ENCODE measurements around the gene PSMB1.
"Not testable (repeated sequence)": the region's sequence is repeated elsewhere in the genome, so short reads cannot be mapped to it uniquely, and the experiment has no call there.

Gene PSMB1

DNA sequence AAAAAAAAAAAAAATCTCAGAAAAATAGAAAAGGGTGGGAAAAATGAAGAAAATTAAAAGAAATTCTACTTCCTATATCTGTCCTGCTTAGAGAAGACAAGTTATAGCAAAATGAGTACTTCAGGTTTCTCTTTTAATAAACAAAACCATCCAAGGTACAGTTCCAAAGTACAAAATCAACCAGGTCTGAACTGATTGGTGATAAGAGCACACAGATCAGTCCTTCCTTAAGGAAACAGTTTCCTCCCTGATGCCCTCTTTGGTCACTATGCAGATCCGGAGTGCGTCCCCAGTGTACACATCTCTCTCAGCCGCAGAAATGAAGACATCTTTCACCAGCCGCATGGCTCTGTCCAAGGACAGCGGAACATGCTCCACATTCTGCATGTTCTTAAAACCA, 18.1 kb downstream of the PSMB1 start:
- no peak for DNase-seq (ENCODE audit: low read depth)

DNA sequence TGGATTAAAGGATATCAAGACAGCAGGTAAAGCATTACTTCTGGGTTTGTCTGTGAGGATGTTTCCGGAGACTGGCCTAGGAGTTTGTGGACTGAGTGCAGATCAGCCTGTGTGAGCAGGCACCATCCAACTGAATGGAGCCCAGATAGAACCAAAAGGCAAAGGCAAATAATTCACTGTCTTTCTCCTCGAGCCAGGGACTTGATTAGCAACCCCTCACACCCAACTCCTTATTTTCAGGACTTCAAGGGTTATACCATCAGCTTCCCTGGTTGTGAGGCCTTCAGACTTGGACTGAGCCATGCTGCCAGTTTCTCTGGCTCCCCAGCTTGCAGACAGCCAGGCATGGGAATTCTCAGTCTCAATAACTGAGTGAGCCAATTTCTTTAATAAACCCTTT, 19.3 kb downstream of the PSMB1 start:
- DNase-seq (ENCODE audit: low read depth), result no peak

DNA sequence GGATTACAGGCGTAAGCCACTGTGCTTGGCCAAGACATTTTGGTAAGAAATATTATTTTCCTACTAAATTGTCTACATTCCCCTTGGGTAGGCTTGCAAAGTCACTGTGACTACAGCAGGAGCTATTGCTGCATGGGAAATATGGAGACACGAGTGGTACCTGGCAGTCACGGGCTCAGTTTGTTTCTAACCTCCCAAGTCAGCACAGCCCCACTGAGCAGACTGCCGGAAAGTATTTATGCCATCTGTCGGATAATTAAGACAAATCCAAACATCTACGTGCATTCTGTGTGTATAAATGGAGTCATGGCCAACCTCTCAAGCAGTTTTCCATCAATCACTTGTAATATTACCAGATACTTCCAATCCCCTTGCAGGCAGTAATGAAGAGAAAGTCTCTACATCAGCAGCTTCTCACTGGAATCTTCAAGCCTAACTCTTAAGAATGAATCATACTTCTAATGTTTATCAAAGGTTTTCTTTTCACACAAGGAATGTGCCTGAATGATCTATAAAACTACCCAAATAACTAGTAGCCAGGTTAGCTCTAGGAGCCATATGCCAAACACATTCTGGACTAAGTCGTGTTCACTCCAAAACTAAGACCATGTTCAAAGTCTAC, 20.1 kb downstream of the PSMB1 start:
- no peak for DNase-seq (ENCODE audit: low read depth)

DNA sequence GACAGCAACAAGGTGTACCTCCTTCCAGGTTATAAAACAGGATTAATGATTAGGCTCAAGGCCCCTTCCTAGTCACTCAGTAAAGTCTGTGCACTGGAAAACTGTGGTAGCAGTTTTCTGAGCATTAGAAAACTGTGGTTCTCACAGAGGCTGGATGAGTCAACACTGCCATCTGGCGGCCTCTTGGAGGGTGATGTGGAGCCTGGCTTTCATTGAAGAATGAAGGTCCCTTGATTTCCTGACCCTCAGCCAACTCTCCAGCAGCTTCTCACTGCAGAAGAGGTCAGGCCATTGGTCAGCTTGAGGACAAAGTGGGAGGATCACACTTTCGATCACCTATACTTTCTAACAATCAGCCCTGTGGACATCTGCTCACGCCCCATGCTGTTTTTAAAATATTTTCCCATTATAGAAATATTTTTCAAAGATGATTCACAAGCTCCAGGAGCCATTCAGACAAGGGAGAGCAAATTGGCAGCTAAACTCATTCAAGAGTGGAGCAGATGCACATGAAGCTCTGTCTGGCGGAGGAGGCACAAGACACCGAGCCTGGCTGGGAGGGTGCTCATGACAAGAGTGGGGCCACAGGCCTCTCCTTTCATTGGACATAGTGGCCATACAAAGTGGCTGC, 23.2 kb downstream of the PSMB1 start:
- DNase-seq (ENCODE audit: low read depth), result peak; percentile 25

DNA sequence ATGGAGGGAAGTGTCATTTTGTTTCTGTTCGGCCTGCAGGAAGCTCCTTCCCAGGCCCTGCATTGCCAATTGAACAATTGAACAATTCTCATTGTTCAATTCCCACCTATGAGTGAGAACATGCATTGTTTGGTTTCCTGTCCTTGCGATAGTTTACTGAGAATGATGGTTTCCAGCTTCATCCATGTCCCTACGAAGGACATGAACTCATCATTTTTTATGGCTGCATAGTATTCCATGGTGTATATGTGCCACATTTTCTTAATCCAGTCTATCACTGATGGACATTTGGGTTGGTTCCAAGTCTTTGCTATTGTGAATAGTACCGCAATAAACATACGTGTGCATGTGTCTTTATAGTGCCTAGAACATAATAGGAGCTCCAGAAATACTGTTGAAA, 25.1 kb downstream of the PSMB1 start:
- not testable (repeated sequence) for DNase-seq (ENCODE audit: low read depth)

DNA sequence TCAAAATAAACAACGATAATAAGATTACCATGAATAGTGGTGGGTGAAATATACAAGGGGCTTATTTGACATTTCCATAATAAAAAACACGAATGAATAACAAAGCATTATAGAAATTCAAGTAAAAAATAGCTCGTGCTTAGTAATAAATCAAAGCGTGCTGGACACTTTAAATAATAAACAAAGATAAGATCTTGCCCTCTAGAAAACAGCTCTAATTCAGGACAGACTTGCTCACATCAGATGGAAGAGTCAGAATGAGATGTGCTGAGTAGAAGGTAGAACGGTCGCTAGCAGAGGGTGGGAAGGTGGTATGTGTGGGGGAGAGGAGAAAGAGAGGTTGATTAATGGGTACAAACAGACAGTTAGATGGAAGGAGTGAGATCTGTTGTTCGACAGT, 27.3 kb downstream of the PSMB1 start:
- DNase-seq (ENCODE audit: low read depth), result no peak

DNA sequence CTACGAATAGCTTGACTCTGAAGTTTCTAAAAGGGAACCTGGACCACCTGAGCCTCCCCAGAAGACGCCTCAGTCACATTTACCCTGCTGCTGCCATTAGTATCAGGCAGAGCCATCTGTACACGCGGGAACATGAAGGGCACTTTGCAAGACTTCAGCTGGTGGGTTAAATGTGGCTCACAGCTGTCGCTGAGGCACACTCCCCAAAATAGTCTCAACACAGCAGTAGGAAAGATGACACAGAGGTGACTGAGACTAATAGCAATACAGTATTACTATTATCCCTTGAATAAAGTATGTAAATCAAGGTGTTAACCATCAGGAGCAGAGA, 29.0 kb downstream of the PSMB1 start:
- no peak for DNase-seq (ENCODE audit: low read depth)

DNA sequence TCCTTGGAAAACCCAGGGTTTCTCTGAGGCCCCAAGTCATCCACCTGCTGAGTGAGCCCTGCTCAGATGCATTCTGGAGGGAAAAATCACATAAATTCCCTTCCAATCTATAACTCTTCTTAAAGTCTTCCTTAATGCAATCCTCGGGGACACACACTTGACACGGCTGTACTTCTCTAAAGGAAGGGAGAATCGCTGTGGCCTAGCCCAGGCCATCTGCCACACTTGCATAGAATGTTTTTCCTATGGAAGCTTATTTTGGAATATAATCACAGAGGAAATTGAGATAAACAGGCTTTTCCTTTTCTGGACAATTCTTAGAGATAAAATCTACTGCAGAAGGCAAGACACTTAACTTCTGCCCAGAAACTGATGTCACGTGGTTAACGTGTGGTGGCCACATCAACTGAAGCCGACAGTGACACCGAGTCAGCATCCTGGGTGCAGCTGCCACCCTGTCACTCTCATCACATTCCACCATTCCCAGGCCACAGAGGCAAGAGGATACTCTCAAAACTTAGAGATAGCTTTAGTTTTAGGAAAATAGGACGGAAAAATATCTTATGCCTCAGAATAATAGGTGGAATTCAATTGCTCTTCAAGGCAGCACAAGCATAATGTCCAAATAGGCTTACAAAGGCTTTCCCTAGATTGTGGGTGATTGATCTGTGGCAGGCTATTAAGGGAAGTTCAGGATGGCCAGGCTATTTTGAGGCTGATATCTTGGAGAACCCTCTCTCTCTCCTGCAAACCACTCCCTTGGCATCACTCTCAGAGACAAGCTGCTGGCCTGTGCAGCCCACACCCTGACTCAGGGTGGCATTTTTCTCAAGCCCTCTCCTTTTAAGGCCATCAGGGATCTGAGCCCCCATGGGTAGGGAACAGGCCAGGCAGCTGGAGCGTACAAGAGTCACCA, 29.6 kb downstream of the PSMB1 start:
- no peak for DNase-seq (ENCODE audit: low read depth)

DNA sequence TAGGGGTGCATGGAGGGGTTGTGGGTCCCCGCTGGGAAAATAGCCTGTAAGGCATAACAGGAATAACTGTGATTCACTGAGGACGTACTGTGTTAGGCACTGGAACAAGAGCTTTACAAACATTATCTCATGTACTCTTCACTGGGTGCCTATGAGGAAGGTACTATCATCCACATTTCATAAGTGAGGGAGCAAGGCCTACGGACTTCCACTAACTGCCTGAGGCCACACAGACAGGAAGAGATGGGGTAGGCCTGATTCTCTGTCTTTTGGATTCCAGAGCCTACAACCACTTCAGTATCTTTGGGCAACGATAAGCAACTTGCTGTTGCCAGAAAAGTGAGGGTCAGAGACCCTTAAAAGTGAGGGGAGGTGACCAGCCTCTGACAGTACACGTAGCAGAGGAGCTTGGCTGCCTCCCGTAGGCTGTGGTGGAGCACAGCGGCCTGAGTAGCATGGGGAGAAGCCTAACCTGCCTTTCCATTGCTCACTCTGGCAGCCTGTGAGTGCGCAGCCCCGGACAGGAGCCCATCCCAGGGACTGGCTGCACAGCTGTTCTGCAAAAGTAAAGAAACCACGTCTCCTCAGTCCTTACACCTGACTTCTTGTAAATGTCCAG, 30.4 kb downstream of the PSMB1 start:
- DNase-seq (ENCODE audit: low read depth), result no peak

DNA sequence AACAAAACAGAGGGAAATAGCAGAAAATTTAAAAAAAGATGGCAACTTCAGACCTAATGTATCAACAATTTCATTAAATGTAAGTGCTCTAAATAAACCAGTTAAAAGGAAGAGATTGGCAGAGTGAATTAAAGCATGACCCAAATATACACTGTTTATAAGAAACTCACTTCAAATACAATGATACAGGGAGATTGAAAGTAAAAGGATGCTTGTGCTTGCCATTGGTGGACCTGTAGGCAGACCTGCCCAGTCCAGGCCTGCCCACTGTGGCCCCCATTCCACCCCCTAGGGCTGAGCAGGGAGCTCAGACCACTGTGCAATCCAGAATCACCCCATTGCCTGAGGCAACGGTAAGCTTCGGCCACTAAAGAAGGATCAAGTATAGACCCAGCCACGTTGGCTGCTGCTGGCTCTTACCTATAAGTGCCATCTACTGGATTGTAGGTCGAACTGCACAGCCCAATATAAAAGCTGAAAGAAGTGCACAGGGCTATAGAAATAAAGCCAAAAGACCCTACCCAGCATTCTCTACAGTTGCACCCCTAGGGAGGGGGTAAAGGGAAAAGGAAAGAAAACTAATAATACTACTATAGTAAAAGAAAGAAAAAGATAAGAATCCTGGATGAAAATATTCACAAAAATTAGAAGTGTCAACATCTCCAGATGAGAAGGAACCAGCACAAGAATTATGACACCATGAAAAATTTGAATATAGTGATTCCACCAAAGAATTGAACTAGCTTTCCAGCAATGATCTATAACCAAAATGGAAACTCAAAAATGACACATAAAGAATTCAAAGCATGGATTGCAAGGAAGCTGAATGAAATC, 36.1 kb downstream of the PSMB1 start:
- DNase-seq (ENCODE audit: low read depth), result no peak

DNA sequence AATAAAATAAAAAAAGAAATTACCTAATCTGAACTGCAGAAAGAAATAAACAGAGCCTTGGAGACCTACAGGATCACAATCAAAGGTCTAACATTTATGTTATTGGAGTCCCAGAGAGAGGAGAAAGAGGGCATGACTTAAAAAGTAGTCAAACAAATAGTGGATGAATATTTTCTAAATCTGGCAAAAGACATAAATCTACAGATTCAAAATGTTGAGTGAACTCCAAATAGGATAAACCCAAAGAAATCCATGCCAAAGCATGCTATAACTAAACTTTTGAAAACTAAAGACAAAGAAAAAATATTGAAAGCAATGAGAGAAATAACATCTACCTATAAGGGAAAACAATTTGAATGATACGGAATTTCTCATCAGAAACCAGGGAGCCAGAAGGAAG, 38.2 kb downstream of the PSMB1 start:
- no peak for DNase-seq (ENCODE audit: low read depth)

DNA sequence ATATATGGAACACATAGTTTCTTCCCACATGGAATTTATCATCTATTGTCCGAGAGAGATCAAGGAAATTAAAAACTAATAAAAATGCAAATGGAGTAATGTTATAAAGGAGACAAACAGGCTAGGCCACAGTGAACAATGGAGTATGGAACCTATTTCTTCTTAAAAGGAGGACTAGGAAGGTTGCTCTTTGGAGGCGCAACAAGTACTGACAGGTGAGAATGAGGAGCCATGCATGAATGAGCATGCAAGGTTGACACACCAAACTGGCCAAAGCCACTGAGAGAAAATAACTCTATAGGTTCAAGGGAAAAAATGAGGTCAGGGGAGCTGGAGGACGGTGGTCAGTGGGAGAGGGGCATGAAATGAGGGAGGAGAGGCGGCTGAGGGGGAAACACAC, 40.9 kb downstream of the PSMB1 start:
- DNase-seq (ENCODE audit: low read depth), result no peak

DNA sequence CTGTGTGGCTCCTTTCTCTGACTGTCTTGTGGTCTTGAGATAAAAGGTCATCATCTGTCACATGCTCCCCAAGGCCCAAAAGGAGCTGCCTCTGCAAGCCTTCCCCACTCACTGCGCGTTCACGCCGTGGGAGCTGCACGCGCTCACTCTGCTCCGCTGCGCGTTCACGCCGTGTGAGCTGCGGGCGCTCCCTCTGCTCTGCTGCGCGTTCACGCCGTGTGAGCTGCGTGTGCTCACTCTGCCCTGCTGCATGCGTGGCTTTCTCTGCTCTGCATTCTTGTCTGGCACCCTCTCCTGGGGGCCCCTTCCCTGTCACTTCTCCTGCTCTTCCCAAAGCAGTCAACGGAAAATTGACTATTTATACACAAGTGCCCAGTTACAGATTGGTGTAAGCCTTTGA, 42.5 kb downstream of the PSMB1 start:
- no peak for DNase-seq (ENCODE audit: low read depth)

DNA sequence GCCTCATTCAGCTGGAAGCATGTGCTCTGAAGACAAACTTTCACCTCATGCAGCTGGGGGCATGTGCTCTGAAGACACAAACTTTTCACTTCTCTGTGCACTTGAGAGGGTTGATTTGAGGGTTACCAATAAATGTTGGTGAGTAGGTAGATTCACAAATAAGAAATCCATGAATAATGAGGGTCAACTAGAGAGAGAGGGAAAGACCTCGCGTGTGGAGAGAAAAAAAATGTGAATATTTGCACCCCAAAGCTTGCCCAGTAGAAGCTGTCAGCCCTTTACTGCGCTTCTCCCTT, 43.4 kb downstream of the PSMB1 start:
- DNase-seq (ENCODE audit: low read depth), result no peak

DNA sequence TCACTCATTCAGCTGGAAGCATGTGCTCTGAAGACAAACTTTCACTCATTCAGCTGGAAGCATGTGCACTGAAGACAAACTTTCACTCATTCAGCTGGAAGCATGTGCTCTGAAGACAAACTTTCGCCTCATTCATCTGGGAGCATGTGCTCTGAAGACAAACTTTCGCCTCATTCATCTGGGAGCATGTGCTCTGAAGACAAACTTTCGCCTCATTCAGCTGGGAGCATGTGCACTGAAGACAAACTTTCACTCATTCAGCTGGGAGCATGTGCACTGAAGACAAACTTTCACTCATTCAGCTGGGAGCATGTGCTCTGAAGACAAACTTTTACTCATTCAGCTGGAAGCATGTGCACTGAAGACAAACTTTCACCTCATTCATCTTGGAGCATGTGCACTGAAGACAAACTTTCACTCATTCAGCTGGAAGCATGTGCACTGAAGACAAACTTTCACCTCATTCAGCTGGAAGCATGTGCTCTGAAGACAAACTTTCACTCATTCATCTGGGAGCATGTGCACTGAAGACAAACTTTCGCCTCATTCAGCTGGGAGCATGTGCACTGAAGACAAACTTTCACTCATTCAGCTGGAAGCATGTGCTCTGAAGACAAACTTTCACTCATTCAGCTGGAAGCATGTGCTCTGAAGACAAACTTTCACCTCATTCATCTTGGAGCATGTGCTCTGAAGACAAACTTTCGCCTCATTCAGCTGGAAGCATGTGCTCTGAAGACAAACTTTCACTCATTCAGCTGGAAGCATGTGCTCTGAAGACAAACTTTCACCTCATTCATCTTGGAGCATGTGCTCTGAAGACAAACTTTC, 44.0 kb downstream of the PSMB1 start:
- DNase-seq (ENCODE audit: low read depth), result not testable (repeated sequence)

DNA sequence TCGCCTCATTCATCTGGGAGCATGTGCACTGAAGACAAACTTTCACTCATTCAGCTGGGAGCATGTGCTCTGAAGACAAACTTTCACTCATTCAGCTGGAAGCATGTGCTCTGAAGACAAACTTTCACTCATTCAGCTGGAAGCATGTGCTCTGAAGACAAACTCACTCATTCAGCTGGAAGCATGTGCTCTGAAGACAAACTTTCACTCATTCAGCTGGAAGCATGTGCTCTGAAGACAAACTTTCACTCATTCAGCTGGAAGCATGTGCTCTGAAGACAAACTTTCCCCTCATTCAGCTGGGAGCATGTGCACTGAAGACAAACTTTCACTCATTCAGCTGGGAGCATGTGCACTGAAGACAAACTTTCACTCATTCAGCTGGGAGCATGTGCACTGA, 44.8 kb downstream of the PSMB1 start:
- DNase-seq (ENCODE audit: low read depth), result not testable (repeated sequence)

DNA sequence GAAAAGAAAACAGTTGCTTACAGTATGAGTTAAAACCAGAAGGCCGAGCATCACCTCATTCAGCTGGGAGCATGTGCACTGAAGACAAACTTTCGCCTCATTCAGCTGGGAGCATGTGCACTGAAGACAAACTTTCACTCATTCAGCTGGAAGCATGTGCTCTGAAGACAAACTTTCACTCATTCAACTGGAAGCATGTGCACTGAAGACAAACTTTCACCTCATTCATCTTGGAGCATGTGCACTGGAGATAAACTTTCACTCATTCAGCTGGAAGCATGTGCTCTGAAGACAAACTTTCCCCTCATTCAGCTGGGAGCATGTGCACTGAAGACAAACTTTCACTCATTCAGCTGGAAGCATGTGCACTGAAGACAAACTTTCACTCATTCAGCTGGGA, 45.4 kb downstream of the PSMB1 start:
- not testable (repeated sequence) for DNase-seq (ENCODE audit: low read depth)

DNA sequence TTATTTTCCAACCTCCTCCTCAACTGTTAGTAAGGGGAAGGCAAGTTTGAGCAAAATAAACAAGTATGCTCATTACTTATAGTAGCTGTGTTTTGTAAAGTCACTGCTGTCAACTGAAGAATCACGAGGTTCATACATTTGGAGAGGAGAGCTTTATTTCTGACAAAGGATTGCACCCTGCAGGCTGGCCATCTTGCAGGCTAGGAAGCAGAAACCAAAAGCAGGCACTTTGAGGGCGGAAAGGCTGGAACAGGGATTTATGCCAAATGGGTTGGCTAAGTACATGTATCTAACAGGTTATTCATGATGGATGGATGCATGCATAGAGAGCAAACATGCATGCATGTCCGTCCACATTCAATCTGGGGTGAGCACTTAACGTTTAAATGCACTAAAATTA, 46.7 kb downstream of the PSMB1 start:
- DNase-seq (ENCODE audit: low read depth), result no peak

DNA sequence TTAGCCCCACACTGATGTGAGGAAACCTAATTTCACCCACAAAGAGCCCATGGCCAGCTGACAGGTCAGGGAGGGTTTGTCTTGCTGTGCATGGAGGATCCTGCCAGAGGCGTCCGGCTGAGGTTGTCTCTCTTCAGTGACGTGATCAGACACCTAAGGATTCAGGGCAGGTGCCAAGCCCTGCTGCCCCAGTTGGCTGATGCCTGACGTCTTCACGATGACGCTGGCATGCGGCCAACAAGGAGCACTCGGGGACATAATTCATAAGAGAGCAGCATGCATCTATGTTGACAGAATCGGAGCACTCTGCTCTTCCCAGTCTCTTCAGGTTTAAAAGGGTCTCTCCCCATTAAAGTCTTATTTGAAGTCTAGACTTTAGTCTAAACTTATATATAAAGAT, 47.8 kb downstream of the PSMB1 start:
- DNase-seq (ENCODE audit: low read depth), result no peak

DNA sequence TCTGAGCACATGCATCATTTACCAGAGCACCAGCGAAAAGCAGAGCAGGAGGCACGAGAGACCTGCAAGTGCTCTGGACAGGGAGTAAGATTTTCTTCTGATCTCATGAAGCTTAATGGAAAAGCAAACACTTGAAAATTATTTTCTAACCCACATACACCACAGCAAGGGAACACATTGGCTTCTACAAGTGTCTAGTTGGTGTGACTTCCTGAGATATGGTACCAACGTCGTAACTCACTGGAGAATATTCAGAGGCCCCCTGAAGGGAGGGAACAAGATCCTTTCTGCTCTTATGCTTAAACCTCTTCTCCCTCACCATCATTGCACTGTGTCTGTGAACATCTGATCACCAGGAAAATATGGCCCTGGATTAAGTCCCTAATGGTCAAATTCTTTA, 48.6 kb downstream of the PSMB1 start:
- DNase-seq (ENCODE audit: low read depth), result no peak

DNA sequence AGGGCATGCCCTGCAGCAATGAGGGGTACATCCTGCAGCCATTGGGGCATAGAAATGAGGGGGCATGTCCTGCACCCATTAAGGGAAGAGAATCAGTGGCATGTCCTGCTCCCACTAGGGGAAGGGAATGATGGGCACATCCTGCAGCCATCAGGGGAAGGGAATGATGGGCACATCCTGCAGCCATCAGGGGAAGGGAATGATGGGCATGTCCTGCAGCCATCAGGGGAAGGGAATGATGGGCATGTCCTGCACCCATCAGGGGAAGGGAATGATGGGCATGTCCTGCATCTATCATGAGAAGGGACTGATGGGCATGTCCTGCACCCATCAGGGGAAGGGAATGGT, 49.7 kb downstream of the PSMB1 start:
- DNase-seq (ENCODE audit: low read depth), result no peak

Data from CMK (cell line).